ENCODE measurements around the gene TMEM30B.
"Not testable (repeated sequence)": the region's sequence is repeated elsewhere in the genome, so short reads cannot be mapped to it uniquely, and the experiment has no call there.

Gene TMEM30B

DNA sequence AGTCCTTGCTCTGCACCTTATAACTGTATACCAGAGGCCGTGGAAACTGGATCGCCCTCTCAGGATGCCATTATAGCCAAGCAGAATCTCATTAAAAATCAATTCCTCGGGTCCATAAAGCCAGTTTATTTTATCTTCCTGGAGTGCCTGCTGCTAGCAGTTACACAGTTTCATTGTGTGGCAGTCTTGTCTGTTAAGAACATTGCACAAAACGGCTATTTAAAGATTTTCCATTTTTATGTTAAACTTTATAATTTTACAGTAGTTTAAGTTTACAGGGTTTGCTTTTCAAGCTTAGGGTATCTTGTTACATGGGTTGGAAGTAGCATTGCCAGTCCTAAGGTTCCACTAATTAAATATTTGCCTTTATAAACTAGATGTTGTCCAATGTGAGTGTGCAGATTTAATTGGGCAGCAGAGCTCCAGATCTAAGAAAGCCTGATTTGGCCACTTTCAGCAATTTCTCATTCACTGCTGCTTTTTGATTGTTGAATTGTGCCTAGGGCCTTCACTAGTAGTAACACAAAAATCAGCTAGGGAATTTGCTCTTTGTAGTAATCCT is 17.0 kb downstream of the TMEM30B start:
- no peak for DNase-seq

DNA sequence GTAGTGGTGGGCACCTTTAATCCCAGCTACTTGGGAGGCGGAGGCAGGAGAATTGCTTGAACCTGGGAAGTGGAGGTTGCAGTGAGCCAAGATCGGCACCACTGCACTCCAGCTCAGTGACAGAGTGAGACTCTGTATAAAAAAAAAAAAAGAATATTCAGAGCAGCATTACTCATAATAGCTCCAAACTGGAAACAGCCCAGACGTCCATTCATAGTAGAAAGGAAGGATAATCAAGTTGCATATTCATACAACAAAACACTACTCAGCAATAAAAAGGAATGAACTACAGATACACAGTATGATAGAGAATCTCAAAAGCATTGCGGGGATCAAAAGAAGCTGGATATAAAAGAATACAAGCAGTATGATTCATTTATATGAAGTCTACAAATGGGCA is 19.1 kb downstream of the TMEM30B start:
- DNase-seq: no peak

DNA sequence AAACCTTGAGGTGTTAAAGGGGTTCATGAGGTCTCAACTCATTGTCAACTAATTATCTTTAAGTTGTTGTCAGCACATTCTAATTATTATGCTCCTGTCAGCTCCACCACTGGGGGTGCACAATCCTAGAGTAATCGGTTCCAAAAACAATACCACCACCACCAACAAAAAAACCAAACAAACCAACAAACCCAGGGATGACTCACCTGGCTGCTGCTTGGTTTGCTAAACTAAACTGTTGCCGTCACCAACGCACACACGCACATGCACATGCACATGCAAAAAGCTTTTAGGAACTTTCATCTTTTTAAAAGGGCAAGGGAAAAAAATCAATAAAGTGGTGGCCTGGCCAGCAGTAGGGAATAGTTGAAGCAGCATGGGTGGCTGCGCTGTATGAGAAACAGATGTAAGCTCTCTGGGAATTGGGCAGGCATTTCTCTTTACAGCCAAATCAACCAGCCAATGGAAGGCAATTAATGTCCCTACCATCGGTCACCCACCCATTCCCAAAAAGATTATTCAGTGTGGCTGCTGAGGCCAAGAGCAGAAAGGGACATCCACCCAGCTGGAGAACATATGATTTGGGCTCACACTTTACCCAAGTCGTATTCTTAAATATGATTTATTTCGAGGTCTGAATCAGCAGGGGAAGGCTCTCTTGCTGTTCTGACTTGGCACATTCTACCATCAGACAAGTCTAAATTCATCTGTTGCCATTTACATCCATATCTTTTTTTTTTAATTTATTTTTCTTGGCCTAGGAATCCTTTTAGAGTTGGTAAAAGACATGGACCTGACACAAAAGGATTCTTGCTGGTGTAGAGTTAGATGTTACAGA is 20.0 kb downstream of the TMEM30B start:
- no peak for DNase-seq

DNA sequence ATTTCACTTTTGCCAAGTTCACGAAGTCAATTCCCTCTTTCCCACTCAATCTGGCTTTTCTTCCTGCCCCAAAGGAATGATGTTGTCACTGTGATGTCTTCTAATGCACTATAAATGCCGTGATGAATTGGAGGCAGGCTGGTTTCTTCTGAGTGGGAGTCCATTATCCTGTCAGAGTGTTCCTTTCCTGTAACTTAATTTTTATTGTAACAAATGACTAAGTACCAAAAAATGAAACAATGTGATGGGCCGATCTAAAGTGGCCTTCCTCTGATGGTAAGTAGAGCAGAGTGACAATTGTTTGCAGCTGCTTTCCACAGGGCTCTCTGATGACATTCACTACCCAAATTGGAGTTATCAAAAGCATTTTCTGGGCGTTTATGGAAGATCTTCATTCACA is 22.2 kb downstream of the TMEM30B start:
- no peak for DNase-seq

DNA sequence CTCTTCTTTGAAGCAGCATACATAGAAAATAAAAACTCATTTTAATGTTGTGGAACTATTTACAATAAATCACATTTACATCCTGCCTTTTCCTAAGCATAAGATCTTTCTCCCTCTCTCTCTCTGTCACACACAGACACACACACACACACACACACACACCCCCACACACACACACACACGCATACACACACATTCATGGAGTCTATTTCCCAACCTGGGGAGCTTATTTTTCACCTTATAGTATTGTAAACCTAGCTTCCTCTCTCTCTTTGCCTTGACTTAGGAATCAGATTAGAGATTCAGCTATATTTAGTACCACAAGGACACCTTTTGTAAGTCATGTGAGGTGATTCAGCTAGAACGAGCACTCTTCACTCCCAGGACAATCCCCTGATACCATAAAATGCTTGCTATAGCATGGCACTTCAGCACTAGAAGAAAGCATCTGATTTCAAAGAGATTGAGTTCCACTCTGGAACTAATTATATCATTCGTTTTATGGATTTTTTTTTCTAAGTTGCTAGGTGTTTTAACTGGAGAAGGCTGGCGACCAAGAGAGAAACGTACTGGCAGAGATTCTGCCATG is 23.6 kb downstream of the TMEM30B start:
- DNase-seq: no peak

DNA sequence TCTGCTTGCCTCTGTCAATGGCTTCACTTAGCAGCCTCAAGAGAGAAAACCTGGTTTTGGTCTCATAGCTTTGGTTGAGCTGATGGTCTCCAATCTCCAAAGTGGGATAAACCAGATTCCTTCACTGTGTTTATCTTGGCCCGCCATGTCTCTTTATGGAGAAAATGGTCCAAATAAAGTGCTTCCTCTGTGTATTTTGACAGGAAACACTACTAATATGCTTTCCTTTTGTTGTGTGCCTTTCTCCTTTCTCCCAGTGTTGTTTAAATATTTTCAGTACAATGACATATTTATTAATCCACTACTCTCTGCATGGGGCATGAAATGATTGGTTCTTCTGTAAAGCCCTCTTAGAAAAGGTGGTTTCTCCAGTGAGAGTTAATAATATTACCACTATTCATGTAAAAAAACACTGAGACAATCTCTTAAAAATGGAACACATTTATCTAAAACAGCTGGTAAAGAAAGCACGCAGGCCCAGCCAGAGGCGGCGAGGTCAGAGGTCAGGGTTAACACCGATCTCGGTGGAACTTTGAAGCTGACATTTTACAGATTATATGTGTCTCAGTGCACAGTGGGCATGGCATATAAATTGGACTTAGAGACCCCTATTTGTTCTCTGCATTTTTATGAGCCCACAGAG is 24.2 kb downstream of the TMEM30B start:
- no peak for DNase-seq

DNA sequence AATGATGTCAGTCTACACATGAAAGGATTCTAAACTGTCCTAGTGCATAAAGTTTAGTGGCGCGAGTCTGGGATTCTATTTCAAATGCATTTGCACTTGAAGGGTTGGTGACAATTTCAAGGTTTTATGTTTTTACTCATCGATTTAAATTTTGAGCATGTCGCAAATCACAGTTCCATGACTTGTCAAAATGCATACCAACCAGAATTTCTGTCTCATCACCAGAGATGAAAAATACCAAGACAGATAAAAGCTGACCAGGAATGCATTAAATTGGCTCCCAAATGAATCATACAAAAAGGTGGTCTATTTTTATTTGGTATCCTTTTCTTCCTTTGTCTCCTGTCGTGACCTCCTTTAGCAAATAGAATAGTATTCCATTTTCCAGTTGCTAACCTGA is 25.2 kb downstream of the TMEM30B start:
- no peak for DNase-seq

DNA sequence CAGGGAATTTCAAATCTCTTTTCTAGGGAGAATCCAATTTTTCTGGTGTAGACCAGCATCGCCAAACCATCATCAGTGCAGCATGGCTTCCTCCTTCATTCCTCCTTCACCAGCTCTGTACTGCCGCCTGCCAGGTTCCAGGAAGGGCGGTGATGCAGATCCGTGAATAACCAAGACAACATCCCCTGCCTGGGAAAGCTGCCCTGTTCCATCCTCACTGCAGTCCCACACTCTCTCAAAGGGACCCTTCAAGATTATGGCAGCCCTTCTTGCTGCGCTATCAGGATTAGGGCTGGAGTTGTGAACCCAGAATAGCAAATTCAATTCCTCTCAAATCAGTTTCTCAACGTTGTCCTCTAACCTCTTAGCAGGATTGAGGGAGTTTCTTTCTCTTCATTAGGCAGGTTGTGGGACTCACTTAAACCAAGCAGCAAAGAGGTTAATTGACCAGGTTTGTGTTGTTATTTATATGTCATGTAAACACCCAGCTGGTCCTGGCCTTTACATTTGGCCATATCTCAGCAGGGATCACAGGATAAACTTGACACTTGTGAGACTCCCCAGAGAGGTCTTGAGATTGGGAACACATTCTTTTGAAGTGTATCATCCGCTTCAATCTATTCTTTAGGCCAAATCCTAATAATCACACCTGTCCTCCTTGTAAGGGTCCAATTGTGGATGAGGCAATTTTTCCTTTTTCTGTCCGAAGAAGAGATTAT is 26.2 kb downstream of the TMEM30B start:
- no peak for DNase-seq

DNA sequence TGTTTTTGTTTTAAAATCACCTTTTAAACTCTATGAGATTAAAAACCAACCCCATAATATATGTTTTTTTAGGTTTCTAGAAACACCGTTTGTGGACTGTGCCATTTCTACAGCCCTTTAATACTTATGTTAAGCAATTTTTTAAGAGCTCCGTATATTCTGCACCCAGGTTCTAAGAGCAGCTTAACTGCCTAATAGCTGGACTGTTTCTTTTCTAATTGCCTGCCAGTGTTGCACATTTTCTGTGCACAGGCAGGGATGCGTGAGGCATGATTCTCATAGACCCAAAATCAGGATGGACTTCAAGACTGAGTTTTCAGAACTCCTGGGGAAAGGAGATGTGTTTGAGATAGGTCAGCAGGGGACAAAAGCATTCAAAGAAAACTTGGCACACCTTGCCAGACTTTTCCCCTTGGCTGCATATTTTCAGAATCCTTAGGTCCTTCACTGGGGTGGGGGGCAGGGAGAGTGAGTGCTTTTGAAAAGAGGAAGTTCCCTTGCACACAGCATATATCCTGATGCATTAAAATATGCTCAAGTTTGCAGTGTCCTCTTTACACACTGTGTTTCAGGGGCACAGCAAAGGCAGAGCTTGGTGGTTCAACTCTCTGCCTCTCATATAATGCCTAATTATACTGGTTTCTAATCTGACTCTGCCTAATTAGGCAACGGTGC is 27.9 kb downstream of the TMEM30B start:
- no peak for DNase-seq

DNA sequence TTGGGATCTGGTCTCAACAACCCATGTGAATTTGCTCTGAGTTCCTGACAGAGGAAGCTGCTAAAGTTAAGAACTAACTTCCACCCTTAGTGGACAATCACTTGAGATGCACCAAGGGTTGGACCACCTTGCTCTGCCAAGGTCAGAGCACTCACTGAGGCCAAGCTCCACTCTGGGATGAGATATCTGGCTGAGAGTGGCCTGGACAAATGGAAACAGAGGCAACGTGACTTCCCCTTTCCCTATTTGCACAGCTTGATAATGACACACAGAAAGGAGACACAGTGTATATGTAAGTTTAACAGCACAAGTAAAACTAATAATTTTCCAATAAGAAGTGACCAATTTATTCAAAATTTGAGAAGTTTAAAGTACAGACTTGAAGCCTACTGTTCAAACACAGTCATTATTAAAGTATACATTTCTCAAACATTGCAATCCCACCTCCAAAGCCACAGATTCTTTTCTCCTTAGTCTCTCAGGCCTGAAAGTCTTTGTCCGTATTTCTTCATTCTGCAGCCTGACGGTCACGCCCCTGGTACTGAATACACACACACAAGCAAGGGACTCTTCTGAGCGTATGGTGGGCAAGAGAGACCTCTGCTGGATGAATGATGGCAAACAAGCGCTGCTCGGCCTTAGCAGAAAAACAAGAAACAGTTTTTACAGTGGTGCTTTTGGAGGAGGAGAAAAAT is 28.6 kb downstream of the TMEM30B start:
- DNase-seq: peak; percentile 59 to 66

DNA sequence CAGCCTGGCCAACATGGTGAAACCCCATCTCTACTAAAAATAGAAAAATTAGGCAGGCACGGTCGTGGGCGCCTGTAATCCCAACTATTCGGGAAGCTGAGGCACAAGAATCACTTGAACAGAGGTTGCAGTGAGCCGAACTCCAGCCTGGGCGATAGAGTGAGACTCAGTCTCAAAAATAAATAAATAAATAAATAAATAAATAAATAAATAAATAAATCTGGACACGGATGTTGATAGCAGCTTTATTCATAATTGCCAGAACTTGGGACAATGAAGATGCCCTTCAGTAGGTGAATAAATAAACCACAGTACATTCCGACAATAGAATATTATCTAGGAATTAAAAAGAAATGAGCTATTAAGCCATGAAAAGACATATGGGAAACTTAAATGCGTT is 31.1 kb downstream of the TMEM30B start:
- DNase-seq: no peak

DNA sequence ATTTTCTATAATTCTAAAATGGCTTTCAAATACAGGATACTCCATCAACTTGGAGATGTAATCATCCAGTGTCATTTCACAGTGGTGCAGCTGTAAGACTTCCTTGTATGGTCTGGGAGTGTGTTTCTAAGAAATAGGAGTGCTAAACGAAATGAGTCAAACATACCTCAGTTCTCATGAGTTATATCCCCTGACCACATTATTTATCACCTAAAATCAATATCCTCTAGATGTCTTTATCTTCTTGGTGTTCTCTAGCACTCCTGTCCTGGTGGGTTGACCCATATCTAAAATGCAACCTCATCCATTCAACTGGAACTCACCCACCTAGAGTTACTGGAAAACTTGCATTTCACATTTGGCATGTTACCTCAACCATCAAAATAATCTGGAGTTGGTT is 33.2 kb downstream of the TMEM30B start:
- no peak for DNase-seq

DNA sequence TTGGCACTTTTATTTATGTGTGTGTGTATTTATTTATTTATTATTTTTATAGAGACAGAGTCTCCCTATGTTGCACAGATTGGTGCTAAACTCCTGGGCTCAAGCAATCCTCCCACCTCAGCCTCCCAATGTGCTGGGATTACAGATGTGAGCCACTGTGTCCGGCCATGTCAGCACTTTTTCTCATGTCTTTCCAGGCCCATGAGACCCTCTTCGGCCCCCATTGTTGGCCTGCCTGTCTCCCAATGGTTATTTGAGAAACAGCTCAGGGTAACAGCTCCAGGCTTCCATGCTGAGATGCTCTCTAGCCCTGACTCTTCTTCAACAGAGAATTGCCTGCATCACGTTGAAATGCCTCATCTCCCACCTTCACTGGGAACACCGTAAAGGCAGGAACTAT is 34.4 kb downstream of the TMEM30B start:
- DNase-seq: no peak

DNA sequence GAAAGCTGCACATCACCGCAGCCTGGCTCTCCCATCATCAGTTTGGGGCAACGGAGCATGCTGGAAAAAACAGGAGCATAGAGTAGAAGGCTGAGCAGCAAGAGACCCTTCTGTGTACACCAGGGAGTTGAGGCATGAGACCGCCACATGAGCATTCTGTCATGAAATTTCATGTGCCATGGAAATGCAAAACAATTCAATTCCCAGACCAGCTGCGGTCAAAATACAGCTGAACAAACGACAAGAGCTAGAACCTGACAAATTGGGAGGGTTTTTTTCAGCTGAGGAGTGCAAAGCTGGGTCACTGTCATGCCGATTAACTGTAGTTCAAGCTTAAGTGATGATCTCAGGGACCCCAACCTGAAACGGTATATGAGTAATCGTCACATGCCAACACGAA is 37.1 kb downstream of the TMEM30B start:
- DNase-seq: no peak

DNA sequence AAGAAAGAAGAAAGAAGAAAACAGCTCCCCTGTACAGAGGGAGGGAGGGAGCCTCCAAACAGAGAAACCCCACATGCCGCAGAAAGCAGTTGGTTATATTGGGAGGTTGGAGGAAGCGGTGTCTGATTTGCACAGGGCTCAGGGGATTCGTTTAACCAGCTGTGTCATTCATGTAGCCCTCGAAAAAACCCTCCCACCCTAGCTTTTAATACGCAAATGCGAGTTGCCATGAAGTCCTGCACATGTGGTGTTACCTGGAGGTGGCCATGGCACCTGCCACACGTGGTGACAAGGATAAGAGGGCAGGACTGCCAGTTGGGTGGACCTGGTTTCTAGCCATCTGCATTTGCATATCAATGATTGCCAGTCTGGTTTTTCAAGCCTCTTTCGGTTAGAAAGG is 40.9 kb downstream of the TMEM30B start:
- DNase-seq: no peak

DNA sequence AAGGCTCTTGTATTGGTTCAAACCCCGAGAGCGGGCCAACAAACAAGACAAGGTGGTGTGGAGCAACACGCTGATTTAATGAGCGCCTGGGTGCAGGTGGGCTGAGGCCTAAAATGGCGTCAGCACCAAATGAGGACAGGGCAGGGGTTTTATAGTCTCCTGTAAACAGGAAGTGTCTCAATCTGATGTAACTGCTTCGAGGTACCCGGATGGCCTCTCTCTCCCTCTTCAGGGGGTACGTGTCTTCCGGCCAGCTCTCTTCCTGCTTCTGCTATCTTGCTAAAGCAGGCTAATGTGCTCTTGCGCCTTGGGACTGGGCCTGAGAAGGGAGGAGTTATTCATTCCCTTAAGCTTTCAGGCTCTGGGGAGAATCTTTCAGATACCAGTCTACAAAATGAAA is 41.9 kb downstream of the TMEM30B start:
- DNase-seq: not testable (repeated sequence)

DNA sequence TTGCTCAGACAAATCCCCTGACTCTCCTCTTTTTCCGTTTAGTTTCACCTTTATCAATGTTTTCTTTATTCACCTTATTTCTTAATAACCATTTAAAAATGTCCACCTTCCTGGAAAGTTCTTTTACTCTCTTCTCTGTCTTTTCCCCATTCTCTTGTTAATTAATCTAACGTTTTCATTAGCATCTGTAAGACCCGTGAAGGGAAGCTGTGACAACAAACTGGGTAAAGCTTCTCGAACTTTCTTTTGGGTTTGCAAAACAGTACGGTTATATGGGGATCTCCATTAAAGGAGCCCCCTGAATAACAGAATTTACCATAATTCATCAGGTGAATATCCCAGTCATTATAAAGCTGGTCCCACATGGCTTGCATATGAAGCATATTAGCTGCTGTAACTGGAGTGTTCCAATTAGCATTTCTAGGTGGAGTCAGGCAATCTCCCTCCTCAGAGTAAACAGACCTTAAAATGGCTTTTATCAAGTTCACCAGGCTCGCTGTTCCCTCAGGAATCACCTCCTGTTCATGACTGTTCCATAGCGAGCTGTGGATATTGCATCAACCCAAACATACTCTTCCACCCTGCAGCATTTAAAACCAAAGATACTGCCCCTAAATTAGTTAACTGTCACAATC is 42.4 kb downstream of the TMEM30B start:
- no peak for DNase-seq

DNA sequence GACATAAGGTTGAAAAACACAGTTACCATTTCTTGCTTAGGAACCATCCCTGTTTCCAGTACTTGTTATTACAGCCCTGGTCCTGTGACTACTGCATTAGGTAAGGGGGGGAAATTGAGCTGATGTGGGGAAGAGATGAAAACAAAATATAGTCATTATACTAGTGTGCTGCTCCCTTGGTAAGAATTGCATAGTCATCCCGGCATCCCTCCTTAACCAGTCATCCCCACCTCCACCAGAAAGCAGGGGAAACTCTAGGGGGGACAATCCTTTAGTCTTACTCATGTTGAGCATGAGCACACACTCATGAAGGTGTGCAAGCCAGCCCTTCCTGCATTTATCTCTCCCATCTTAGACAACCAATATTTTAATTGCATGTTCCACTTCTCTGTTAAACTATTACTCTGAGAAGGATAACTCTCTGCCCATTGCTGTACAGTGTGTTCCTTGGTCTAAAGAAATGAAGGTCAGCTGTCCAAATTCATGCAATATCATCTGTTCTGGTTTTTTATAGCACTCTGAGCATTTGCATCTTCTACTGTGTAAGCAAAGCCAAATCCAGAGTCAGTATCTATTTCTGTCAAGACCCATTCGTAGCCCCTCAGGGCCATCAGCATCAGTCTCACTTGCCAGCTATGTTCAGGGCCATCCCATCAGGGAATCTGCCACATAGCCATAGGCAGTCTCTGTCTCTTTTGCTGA is 46.8 kb downstream of the TMEM30B start:
- DNase-seq: no peak

DNA sequence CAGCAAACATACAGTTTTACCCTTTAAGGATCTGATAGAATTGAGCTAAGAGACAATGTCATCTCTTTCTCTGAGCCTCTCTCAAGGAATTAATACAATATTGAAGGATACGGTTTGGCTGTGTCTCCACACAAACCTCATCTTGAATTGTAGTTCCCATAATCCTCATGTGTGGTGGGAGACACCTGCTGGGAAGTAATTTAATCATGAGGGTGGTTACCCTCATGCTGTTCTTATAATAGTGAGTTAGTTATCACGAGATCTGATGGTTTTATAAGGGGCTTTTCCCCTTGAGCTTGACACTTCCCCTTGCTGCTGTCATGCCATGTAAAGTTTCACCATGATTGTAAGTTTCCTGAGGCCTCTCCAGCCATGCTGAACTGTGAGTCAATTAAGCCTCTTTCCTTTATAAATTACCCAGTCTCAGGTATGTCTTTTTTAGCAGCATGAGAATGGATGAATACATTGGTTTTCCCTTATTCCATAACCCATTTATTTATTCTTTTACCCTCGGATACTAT is 47.6 kb downstream of the TMEM30B start:
- no peak for DNase-seq

DNA sequence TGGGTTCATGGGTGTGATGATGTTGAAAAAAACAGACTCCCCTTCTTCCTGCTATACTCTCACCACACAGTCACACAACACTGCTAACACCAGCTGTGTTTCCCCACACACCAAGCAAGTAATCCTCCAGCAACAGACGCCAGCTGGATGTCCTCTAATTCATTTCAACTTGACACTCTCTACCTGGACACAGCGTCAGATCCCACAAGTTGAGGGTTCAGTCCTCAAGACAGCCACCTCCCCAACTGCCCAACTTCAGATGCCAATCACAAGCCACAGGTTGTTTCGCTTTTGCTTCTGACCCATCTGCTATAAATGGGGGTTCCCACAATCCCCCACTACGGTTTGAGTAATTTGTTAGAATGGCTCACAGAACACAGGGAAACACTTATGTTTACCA is 49.3 kb downstream of the TMEM30B start:
- DNase-seq: no peak

DNA sequence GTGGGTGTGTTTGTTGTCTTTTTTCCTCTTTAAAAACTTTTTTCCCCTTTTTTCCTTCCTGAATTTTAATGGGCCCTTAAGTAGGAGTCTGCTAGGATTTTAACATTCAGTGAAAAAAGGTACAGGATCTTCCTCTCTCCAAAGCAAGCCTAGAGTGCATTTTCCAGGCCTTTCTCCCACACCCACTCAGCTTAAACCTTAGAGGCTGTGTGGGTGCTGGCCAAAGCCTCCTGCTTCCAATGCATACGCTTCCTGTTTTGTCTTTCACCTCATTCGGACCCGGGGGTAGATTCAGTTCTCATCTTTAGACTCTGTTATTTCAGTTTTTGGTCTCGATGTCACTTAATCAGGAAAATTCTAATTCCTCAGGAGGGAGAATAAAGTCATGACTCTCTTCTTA is 51.2 kb downstream of the TMEM30B start:
- DNase-seq: no peak

Measured in CD4-positive, alpha-beta T cell treated with Interferon alpha-2 for 1 hour (primary cell).